ENCODE data around the gene KRTAP10-12.

DNA sequence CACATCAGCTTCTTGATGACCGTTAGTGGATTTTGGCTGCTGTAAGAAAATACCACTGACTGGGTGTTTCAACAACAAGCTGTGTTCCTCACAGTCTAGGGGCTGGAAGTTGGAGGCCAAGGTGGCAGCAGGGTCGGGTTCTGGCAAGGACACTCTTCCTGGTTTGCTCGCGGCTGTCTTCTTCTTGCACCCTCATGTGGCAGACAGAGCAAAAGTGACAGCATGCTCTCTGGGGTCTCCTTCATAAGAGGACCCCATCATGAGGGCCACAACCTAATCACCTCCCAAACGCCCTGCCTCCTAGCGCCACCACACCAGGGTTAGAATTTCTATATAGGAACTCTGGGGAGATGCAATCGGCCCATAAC is 33.0 kb downstream of the KRTAP10-12 start:
- TF ChIP-seq, protein P1, sequence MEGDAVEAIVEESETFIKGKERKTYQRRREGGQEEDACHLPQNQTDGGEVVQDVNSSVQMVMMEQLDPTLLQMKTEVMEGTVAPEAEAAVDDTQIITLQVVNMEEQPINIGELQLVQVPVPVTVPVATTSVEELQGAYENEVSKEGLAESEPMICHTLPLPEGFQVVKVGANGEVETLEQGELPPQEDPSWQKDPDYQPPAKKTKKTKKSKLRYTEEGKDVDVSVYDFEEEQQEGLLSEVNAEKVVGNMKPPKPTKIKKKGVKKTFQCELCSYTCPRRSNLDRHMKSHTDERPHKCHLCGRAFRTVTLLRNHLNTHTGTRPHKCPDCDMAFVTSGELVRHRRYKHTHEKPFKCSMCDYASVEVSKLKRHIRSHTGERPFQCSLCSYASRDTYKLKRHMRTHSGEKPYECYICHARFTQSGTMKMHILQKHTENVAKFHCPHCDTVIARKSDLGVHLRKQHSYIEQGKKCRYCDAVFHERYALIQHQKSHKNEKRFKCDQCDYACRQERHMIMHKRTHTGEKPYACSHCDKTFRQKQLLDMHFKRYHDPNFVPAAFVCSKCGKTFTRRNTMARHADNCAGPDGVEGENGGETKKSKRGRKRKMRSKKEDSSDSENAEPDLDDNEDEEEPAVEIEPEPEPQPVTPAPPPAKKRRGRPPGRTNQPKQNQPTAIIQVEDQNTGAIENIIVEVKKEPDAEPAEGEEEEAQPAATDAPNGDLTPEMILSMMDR (IDR thresholded peaks at IDR 0.05; ENCODE audit: low read length), result no peak
- TF ChIP-seq EZH2phosphoT487 (IDR thresholded peaks at IDR 0.05; ENCODE audit: low read length) (no peak), EZH2 (optimal IDR thresholded peaks at IDR 0.05; ENCODE audit: low read depth, low read length) (no peak)
